ENCODE results near the gene TMEM51. TPM values are rescaled to one million over a fixed set of nuclear protein-coding genes. Genes with fewer than 3 reads are reported as not detected.

Gene TMEM51
- total and polyA plus RNA-seq, 2 of the 13 experiments (the other 11 are each of a cell fraction or from before 2014, with no cell fraction given), result 12.2 to 22.3 TPM

GRCh38 chr1:15191267-15191666 lies 37.7 kb downstream of the TMEM51 start (continued):
- TF ChIP-seq MXI1 (IDR thresholded peaks at IDR 0.05; ENCODE audit: borderline replicate concordance, low read depth, low read length), result no peak
- no peak for TF ChIP-seq ZNF468 (CRISPR knock-in tag; IDR thresholded peaks at IDR 0.05)
- TF ChIP-seq ZSCAN30 (CRISPR knock-in tag; IDR thresholded peaks at IDR 0.05), result no peak
- TF ChIP-seq REST (IDR thresholded peaks at IDR 0.05; ENCODE audit: borderline replicate concordance in 1 of 2, low read depth in 1 of 2, low read length in 2 of 2), result no peak
- TF ChIP-seq TAF1 (CRISPR knock-in tag; IDR thresholded peaks at IDR 0.05), result no peak
- TF ChIP-seq ZBTB34 (CRISPR knock-in tag; IDR thresholded peaks at IDR 0.05), result no peak
- TF ChIP-seq ZNF589 (CRISPR knock-in tag; conservative IDR thresholded peaks at IDR 0.05), result no peak
- TF ChIP-seq NFYC (CRISPR knock-in tag; IDR thresholded peaks at IDR 0.05), result no peak
- TF ChIP-seq RXRA (CRISPR knock-in tag; IDR thresholded peaks at IDR 0.05), result no peak
- TF ChIP-seq TCF7 (IDR thresholded peaks at IDR 0.05; ENCODE audit: low read depth), result no peak
- no peak for TF ChIP-seq LRRFIP1 (CRISPR knock-in tag; conservative IDR thresholded peaks at IDR 0.05)
